GM18517 (cell line): Measurements from ENCODE around the gene TNFSF18.
"Not testable (repeated sequence)": the region's sequence is repeated elsewhere in the genome, so short reads cannot be mapped to it uniquely, and the experiment has no call there.

Source experiments
- ATAC-seq: cut with Tn5 transposase; IDR thresholded peaks from one replicate; pipeline ENCODE4 v1.9.1; 2021; ENCODE audit warnings: mild to moderate bottlenecking, moderate library complexity; ENCODE audit not compliant: unreplicated experiment

The TNFSF18 gene, protein sequence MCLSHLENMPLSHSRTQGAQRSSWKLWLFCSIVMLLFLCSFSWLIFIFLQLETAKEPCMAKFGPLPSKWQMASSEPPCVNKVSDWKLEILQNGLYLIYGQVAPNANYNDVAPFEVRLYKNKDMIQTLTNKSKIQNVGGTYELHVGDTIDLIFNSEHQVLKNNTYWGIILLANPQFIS

GRCh38 chr1:173050865-173051264, at the start of gene TNFSF18:
TSS of gene TNFSF18 (minus strand) at chr1:173050941. CDS start at chr1:173050896, 45 bp downstream.
- ATAC-seq: no peak

DNA sequence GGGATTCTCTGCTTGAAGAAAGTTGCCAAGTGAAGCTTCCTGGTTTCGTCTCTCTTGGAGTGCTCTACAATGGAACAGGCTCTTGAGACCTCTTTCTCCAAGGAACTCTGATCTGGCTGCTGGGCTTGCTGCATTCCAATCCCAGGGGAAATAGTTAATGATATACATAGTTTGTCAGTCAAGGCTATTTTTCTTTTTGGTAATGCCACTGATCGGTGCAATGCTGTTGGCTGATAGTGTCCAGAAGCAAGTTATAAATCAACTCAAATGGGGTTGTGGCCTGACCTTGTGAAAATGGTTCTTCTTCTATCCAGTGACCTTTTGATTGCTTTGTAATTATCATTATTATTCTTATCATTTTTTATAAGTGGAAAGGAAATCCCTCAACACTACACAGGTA, 48.4 kb upstream of the TNFSF18 start:
- no peak for ATAC-seq

- no peak for ATAC-seq
These were observed 47.4 kb upstream of the TNFSF18 start for GRCh38 chr1:173098117-173098516.

DNA sequence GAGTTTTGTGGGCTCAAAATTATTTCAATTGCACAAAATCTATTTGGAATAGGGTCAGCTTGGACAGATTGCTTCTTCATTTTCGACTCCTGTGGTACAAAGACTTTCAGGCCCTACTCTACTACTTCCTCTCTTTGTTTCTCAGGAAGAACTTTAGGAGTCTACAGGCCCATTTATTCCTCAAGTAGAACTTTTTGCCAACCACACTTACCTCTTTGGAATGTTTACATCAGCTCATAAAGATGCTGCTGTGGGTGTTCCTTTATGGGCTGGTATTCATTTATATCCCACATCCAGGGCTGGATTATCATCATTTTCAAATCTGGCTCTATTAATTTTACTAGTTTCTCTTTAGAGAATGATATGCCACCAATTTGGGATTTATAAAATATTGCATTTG, 46.3 kb upstream of the TNFSF18 start:
- ATAC-seq: no peak

- ATAC-seq: no peak
These were observed 44.9 kb upstream of the TNFSF18 start for GRCh38 chr1:173095632-173096031.

- no peak for ATAC-seq
These were observed 43.8 kb upstream of the TNFSF18 start for GRCh38 chr1:173094541-173094940.

GRCh38 chr1:173093691-173094445, 43.1 kb upstream of the TNFSF18 start:
- no peak for ATAC-seq

- no peak for ATAC-seq
These were observed 33.6 kb upstream of the TNFSF18 start for GRCh38 chr1:173084292-173084691.

DNA sequence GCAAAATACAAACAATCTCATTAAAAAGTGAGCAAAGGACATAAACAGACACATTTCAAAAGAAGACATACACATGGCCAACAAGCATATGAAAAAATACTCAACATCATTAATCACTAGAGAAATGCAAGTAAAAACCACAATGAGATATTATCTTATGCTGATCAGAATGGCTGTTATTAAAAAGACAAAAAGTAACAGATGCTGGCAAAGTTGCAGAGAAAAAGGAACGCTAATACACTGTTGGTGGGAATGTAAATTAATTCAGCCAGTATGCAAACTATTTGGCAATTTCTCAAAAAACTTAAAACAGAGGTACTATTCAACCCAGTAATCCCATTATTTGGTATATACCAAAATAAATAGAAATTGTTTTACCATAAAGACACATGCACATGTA, 32.2 kb upstream of the TNFSF18 start:
- no peak for ATAC-seq

GRCh38 chr1:173074217-173074616, 23.5 kb upstream of the TNFSF18 start:
- ATAC-seq: not testable (repeated sequence)

- no peak for ATAC-seq
These were observed 13.3 kb upstream of the TNFSF18 start for GRCh38 chr1:173064011-173064410.

DNA sequence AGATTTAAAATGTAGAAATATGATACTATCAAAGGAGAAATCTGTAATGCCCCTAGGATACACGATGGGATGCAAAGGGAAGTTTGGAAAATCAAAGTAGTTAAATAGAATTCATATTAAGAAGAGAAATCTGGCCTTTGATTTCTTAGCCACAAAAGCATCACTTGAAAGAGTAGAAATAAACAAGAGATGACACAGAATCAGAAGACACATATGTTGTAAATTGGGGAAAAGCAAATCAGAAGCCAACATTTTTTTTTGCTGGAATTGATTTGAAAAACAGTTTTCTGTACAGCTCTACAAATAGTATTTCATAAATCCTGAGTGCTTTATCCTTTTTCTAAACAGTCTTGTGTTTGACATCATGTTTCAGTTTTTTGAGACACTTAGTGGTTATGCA, 12.4 kb upstream of the TNFSF18 start:
- ATAC-seq: no peak

GRCh38 chr1:173062150-173062938, 11.6 kb upstream of the TNFSF18 start:
- no peak for ATAC-seq

DNA sequence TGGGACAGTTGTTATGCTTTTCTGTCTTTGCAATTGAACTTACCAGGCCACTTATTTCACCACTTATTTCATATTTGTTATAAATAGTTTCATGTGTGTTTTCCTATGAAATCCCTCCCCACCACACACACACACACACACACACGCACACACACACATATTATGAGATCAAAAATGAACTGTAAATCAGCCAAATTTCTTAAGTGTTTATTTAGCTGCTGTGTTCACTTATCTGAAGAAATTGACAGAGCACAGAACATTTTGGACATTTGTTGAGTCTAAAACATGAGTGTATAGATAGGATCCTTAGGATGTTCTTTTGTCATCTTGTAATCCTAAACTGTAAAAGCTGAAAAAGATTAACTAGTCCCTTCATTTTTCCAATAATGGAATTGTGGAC, 7.8 kb upstream of the TNFSF18 start:
- ATAC-seq: no peak

GRCh38 chr1:173057984-173058383, 7.2 kb upstream of the TNFSF18 start:
- ATAC-seq: no peak

DNA sequence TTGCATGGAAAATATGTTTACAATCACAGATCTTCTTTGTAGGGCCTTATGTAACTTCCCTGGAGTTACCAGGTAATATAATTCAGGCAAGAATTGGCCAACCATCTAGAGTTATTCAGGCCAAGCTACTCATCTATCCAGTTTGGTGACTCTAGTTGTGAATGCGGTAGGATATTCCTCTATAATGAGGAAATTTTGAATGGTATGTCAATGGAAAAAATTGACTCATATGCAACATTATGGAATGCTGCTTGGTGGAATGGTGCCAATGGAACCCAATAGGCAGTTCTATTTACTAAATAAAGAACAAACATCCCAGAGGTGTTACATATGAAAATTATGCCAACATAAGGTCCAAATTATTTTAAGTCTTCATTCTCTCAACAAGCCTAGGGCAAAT, 5.6 kb upstream of the TNFSF18 start:
- ATAC-seq: no peak

DNA sequence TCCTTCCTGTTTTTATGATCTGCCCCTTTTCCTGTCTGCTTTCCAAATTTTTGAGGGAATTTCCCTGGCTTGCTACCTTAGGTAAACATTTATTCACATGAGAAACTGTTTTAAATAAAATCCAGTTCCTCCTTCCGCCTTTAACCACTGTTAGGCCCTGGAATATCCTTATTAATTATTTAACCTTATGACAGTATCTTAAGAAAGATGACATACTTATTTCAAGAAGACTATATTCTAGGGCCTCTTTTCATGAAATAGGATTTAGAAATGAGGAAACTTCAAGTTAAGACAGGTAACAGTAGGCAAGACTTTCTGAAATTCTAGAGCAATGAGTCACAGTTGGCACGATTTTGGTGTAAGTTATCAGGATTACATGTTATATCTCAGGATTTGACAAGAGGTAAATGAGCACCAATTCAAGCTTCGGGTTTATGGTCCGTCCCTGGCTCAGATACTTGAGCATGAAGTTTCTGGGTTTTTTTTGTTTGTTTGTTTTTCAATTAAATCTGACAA, 2.0 kb upstream of the TNFSF18 start:
- ATAC-seq: no peak

- no peak for ATAC-seq
These were observed 1.5 kb downstream of the TNFSF18 start for GRCh38 chr1:173049322-173049633.

DNA sequence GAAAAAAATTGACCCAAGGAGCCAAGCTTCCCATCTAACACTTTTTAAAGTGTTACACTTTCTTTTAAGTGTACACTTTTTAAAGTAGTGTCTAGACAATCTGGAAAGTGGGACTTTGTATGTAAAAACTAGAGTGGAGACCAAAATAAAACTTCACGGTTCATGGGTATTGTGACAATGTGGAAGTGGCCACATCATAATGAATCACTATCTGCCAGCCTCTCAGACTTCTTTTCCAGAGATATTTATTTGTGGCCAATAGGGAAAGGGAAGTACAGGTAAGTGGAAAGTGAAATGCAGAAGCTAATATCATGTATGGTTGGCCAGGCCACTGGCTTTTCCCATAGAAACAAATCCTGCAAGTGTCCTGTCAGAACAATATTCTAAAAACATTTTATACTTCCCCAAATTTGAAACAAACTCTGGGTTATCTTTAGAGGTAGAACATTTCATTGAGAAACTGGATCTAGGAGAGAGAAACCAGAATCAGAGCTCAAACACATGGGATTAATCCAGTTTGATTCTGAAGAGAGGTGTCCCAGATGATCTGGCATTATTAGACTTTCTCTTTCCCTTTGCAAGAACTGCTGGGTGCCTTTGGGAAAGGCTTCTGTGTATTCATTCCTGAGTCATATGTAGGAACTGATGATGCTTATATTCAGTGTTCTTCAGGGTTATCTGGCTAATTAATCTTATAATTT, 2.0 kb downstream of the TNFSF18 start:
- no peak for ATAC-seq

- ATAC-seq: no peak
These were observed 6.1 kb downstream of the TNFSF18 start for GRCh38 chr1:173044656-173045055.

DNA sequence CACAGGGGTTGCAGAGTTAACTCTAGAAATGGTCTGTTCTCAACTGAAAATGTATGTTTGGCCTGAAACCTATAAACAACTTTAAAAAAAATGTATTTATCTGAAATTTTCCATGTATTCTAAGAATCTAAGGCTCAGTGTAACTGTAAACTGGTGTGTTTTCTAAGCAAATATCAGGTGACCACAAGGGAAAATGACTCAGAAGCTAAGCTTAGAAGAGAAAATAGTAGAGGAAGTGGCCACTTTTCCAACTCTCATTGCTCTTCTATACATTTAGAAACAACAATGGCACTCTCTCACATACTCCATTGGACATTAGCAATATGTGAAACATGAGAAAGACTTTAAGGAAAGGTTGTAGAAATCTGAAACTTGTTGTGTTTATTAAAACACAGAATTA, 7.5 kb downstream of the TNFSF18 start:
- ATAC-seq: no peak
